HG03039 (cell line): ENCODE data around the gene TGFB2.

Experiments
- ATAC-seq: cut with Tn5 transposase; IDR thresholded peaks from one replicate; pipeline ENCODE4 v1.9.1; 2021; ENCODE audit warnings: mild to moderate bottlenecking, moderate library complexity; ENCODE audit not compliant: unreplicated experiment

The TGFB2 gene

DNA sequence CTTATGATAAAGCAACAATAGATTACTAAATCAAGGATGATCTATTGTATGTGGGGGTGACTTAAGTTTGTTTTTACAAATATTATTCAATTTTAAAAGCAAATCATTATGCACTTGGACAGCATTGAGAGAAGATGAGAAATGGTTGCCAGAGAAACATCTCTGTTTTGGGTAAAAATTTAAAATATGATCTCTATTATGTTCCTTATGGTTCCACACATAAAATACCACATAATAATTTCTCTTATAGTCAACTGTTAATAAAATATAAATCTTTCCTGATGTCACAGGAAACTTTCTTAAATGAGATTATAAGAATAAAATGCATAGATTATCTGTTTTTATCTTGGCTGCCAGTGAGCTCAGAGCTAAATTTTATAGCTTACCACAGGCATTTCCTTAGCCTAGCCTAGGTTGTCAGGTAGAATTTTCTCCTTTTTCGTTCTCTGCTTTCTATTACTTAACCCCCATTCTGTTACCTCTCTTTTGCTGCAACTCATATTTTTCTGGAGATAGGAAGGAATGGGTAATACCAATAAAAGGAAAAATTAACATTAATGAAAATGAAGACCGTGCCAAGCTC, 109.7 kb downstream of the TGFB2 start:
- no peak for ATAC-seq

- ATAC-seq, result no peak
Observed at GRCh38 chr1:218456444-218456843, 111.3 kb downstream of the TGFB2 start.

DNA sequence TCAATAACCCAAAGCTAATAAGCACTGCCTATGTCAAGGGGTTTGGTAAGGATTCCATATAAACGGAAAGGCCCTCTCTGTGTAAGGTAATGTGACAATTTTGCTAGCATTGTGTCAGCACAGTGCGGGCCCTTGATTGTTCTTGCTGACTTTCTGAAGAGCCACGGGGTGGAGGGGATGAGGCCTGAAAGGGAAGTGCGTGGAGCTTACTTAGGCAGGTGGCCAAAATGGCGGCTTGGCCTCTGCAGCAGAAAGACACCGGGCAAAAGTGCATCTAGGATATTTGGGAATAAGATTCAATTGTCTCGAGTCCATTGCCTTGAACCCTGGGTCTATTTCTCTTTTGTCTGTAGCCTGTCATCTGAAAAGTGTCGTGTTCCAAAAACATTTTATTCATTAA, 114.3 kb downstream of the TGFB2 start:
- ATAC-seq, result no peak

GRCh38 chr1:218459878-218460711, 115.0 kb downstream of the TGFB2 start:
- ATAC-seq, result no peak

DNA sequence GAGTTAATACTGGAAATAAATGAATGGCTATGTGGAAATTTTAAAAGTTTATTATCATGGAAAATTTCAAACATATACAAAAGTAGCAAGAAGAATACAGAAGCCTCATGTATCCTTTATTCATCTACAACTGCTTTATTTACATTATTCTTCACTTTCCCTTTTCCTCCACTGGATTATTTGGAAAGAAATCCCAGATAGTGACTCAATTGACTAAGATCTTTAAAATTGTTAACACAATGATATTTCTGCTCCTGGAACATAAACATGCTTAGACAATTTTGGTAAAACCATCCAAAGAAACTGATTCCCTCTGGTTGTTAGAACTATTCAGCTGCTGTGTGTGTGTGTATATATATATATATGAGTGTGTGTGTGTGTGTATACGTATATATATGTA, 116.2 kb downstream of the TGFB2 start:
- ATAC-seq, result no peak

DNA sequence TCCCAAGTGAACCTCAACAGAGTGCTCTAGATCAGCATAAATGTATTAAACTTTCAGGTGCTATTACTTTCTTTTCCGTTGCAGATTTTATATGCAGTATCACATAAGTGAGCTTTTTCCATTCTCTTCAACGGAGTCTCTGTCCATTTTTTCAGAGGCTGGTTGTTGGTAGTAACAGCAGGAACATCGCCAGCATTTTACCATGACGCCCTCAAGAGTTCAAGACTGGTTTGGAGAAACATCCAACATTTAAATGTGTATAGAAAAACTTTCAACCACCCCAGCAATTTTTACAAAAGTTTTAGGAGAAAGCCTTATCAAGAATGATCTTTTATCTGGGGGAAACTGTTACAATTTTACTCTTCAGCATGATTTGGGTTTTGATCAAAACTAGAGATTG, 117.0 kb downstream of the TGFB2 start:
- no peak for ATAC-seq

GRCh38 chr1:218462587-218462986, 117.5 kb downstream of the TGFB2 start:
- ATAC-seq, result no peak

DNA sequence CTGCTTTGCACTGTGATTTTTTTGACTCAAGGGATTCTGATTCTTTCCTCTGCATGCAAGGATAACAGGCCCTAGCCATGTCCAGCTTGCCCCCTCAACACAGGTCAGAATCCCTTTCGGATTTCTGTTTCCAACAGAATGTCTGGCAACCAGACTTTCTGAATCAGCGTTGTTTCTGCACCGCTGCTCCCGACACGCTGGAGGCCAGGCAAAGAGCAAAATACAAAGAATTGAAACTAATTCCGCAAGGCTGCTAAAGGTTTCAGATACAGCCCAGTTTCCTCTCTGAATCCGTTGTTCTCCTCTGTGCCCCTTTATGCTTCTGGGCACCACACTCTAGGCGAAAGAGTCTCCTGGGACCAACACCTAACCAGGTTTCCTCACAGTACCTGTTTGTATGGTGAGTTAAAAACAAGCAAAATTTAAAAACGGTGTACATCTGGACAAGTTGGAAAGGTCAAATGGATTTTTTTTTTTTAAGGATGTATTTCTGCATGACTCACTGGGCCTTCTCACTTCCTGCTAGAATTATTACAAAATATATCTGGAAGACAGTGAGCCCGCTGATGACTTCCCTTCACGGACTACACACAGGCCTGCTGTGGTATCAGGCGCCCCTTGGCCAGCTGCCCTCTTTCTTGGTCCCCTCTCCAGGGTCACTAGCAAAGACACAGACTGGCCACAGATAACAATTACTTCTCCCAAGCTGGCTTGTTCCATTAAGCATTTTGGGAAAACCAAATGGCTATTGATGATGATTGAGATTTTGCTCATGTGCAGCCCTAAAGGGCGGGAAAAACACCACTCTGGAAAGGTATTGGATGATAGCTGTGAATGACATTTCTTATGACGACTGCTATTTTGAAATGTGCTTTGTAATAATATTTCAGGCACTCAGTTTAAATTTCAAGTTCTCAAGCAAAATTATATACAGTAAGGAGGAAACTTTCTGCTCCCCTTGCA, 118.3 kb downstream of the TGFB2 start:
- no peak for ATAC-seq

DNA sequence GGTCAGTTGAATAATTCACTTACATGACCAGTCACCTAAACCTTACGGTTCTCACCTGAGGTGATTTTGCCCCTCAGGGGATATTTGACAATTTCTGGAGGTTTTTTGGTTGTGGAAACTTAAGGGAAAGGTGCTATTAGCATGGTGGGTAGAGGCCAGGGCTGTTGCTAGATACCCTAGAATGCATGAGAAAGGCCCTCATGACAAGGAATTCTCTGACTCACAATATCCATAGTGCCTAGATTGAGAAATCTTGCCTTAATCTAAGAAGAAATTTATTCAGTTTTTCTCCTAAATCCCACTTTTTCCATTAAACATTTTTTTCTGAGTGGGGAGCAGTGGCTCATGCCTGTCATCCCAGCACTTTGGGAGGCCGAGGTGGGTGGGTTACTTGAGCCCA, 119.7 kb downstream of the TGFB2 start:
- ATAC-seq, result no peak

- no peak for ATAC-seq
Observed at GRCh38 chr1:218466341-218467010, 121.3 kb downstream of the TGFB2 start.

DNA sequence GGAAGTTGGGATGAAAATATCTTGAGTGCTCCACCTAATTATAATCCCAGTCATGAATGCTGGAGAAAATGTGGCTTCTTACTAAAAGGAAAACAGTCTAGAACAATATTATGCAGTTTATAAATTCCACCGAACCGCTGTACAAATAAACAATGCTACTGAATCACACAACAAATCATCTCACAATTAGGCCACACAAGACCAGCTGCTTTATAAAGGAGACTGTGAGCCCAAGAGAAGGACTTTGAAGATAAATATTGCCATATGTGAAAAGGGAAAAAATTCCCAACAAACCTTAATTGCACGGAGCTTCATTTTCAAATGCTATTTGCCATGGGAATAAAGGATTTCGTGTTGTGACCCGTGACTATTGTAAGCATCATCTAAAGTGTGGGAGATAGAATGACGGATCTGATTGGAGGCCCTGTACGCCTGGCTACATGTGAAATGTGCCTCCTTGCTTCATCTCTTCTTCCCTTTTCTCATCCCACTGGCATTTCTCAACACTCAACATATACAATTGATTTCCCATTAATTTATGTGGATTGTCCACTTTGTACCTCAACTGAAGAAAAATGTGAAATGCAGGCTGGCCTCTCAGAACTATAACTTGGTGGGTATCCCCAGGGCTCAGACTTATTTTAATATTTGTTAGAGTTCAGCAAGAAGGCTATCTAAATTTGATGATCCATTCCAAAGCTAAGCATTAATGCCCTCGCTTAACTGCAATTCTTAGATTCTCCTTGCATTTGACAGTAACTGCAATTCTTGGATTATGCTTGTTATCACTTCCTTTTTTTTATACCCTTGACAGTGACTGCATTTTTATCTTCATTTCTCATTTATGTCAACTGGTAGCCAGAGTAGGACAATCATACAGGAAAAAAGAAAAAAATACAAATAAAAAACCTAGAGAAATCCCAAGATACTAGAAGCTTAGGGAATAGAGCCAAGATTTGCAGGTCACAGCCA, 122.3 kb downstream of the TGFB2 start:
- ATAC-seq, result no peak

DNA sequence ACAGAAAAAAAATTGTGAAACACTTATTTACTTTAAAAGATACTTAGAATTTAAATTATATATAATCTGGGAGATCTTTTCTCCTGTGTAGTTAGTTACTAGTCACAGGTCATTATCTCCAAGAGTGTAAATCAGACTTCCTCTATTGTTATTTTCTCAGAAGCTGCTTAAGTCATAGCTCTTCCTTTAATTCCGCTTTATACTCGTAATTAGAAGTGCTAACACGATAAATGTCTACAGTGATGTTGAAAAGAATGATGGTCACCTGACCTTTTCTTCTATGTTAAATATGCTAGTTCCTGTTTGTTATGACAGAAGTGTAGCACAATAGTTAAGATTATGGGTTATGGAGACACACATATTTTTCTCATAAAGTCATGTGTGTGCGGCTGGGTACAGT, 123.6 kb downstream of the TGFB2 start:
- ATAC-seq, result no peak

- ATAC-seq, result no peak
Observed at GRCh38 chr1:218472885-218473284, 127.7 kb downstream of the TGFB2 start.

DNA sequence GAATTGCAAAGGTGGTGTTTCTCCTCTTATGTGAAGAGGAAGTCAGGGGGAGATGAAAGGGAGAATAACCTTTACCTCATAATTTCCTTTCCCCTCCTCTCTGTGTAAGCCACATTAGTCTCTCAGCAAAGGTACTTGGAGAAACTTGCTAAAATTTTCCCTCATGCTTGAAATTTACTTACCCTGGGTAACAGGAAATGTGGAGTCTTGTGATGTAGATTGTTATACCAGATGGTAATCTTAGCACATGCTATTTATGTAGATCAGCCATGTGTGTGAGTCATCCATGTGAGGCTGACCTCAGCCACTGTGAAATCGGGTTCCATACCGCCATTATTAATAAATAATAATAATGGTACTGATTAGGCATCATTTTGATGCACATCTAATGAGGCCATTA, 128.4 kb downstream of the TGFB2 start:
- ATAC-seq, result peak; percentile 65

DNA sequence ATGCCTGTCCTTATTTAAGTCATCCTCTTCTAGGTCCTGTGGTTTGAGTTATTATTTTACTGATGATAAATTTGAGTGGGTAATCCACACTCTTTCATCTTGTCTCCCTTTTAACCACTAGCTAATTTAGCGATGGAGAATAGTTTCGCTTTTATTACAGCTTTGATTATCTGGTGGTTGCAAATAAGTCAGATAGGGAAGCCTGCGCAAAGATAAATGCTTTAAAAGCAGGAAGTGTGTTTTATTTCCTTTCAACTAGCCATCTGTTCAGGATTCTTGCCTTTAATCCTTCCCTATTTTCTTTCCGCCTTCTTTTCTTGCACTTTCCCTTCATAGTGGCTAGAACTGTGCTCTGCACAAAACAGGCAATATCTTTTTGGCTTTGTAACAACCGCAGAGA, 129.0 kb downstream of the TGFB2 start:
- ATAC-seq, result no peak

DNA sequence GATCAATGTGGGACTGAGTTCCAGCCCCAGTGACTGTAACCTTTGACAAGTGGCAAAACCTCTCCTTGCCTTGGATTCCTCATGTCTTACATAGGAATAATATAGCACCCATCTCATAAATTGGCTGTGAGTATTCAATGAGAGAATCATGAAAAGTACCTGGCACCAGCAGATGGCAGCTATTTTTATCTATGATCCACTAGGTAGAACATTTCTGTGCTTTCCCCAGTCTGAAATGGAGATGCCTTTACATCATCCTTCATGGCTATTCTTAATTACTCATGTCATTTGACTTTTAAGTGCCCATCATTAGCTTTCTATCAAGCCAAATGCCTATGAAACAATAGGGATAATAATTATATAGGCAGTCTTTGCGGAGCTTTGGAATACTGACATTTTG, 130.1 kb downstream of the TGFB2 start:
- no peak for ATAC-seq

GRCh38 chr1:218475699-218476098, 130.6 kb downstream of the TGFB2 start:
- no peak for ATAC-seq

- ATAC-seq, result no peak
Observed at GRCh38 chr1:218476385-218476784, 131.2 kb downstream of the TGFB2 start.

DNA sequence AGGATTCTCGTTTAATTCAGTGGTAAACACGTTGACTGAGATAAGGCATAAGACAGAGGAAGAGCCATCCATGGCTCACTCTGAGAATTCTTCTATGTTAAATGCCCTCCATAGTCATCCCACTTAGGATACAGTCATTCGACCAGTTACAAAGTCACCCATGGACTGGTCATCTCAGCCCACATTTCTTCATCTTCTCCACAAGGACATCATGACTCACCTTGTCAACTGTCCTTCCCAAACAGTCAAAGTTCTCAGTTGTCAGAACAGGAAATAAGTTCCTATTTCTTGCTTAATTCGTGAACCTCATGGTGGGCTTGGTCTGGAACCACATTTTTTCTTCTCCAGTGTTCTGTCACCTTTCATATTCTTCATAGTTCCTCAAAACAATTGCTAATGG, 133.2 kb downstream of the TGFB2 start:
- ATAC-seq, result no peak
